ENCODE data around the gene ZNF560. TPM values are rescaled to one million over a fixed set of nuclear protein-coding genes. Genes with fewer than 3 reads are reported as not detected.

The ZNF560 gene
- total RNA-seq, 1 experiment from 2014 or later, result not detected

DNA sequence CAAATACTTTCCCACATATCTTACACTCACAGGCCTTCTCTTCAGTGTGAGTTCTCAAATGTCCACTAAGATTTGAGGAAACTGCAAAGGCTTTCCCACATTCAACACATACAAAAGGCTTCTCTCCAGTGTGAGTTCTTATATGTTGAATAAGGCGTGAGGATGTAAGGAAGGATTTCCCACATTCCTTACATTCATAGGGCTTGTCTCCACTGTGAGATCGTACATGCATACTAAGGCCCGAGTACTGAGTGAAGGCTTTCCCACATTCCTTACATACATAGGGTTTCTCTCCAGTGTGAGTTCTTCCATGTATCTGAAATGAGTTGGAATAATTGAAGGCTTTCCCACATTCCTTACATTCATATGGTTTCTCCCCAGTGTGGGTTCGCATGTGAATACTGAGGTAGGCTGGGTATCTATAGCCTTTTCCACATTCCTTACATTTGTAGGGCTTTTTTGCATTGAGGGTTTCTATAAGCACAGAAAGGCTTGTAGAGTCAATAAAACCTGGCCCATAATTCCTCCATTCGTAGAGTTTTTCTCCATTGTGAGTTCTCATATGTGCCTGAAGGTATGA is 30.4 kb upstream of the ZNF560 start:
- TSS peak; percentile 44 for BruUV-seq (replicated peaks)
- in situ Hi-C loops (cut with HindIII; ENCODE audit: low pct_unique_long_range_greater_than_20kb, low sequenced_read_pairs), result no loop called here
- POLR2A ChIA-PET, result no interaction called here
- ATAC-seq (no peak), DNase-seq (ENCODE audit: low read depth, low spot score) (no peak)
- intact Hi-C loops (cut with micrococcal nuclease; ENCODE audit: unreplicated experiment), result no loop called here
- H3K4me3 ChIP-seq (ENCODE audit: low read depth in 2 of 2, low read length in 2 of 2), result no peak overlapping the region
- peaks cover 44% of the 10 kb centered on the region for H3K9me3 ChIP-seq (ENCODE audit: control insufficient read depth, insufficient read depth, low read depth, low read length)
- H3K36me3 ChIP-seq (ENCODE audit: control insufficient read depth, insufficient read depth, low read length), result 0 out of 2 replicates have a peak, but pooled peaks cover 2% of the 10 kb centered on the region
- no peak overlapping the region for H3K27ac ChIP-seq (ENCODE audit: low read length)
- no peaks in the 10 kb centered on the region for H3K4me1 ChIP-seq (ENCODE audit: control insufficient read depth, insufficient read depth, low read length)
- CTCF ChIA-PET, result no interaction called here
- TF ChIP-seq, protein P1, sequence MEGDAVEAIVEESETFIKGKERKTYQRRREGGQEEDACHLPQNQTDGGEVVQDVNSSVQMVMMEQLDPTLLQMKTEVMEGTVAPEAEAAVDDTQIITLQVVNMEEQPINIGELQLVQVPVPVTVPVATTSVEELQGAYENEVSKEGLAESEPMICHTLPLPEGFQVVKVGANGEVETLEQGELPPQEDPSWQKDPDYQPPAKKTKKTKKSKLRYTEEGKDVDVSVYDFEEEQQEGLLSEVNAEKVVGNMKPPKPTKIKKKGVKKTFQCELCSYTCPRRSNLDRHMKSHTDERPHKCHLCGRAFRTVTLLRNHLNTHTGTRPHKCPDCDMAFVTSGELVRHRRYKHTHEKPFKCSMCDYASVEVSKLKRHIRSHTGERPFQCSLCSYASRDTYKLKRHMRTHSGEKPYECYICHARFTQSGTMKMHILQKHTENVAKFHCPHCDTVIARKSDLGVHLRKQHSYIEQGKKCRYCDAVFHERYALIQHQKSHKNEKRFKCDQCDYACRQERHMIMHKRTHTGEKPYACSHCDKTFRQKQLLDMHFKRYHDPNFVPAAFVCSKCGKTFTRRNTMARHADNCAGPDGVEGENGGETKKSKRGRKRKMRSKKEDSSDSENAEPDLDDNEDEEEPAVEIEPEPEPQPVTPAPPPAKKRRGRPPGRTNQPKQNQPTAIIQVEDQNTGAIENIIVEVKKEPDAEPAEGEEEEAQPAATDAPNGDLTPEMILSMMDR (IDR thresholded peaks at IDR 0.05), result no peak
- TF ChIP-seq TCF7L2 (IDR thresholded peaks at IDR 0.05; ENCODE audit: low read depth, low read length), result no peak
- TF ChIP-seq POLR2AphosphoS5 (IDR thresholded peaks at IDR 0.05; ENCODE audit: low read depth, low read length), result no peak
- TF ChIP-seq SIN3A (IDR thresholded peaks at IDR 0.05; ENCODE audit: borderline replicate concordance, insufficient read depth, low read depth, low read length), result no peak
- TF ChIP-seq, protein P2, sequence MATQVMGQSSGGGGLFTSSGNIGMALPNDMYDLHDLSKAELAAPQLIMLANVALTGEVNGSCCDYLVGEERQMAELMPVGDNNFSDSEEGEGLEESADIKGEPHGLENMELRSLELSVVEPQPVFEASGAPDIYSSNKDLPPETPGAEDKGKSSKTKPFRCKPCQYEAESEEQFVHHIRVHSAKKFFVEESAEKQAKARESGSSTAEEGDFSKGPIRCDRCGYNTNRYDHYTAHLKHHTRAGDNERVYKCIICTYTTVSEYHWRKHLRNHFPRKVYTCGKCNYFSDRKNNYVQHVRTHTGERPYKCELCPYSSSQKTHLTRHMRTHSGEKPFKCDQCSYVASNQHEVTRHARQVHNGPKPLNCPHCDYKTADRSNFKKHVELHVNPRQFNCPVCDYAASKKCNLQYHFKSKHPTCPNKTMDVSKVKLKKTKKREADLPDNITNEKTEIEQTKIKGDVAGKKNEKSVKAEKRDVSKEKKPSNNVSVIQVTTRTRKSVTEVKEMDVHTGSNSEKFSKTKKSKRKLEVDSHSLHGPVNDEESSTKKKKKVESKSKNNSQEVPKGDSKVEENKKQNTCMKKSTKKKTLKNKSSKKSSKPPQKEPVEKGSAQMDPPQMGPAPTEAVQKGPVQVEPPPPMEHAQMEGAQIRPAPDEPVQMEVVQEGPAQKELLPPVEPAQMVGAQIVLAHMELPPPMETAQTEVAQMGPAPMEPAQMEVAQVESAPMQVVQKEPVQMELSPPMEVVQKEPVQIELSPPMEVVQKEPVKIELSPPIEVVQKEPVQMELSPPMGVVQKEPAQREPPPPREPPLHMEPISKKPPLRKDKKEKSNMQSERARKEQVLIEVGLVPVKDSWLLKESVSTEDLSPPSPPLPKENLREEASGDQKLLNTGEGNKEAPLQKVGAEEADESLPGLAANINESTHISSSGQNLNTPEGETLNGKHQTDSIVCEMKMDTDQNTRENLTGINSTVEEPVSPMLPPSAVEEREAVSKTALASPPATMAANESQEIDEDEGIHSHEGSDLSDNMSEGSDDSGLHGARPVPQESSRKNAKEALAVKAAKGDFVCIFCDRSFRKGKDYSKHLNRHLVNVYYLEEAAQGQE (IDR thresholded peaks at IDR 0.05; ENCODE audit: insufficient read depth in 1 of 2, low read depth in 2 of 2, low read length in 1 of 2), result no peak
- no peaks in the 10 kb centered on the region for H3K27me3 ChIP-seq (ENCODE audit: control insufficient read depth, insufficient read depth, low read length)

DNA sequence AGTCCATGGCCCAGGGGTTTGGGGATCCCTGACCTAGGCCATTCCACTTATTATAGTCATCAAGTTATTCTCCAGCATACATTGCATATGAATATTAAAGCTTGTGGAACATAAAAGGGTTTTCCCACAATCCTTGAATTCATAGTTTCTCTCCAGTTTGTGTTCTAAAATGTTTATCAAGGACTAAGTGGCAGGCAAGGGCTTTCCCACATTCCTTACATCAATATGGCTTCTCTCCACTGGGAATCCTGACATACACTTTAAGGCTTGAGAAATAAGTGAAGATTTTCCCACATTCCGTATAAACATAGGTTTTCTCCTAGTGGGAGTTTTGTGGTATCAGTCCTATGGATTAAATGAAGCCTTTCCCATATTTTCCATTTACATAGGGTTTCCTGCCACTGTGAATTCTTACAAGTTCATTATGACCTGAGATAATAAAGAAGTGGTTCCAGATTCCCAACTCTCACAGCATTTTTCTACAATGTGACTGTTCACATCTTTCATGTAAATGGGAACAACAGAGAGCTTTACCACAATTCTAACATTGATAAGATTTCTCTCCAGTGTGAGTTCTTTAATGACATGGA is 25.6 kb upstream of the ZNF560 start:
- DNase-seq (ENCODE audit: low read depth, low spot score) (no peak), ATAC-seq (no peak)
- Histone ChIP-seq H3K27me3 (ENCODE audit: control insufficient read depth, insufficient read depth, low read length) (no peaks in the 10 kb centered on the region), H3K36me3 (ENCODE audit: control insufficient read depth, insufficient read depth, low read length) (no peaks in the 10 kb centered on the region), H3K4me1 (ENCODE audit: control insufficient read depth, insufficient read depth, low read length) (no peaks in the 10 kb centered on the region), H3K4me3 (ENCODE audit: low read depth in 2 of 2, low read length in 2 of 2) (no peak overlapping the region), H3K27ac (ENCODE audit: low read length) (no peak overlapping the region), H3K9me3 (ENCODE audit: control insufficient read depth, insufficient read depth, low read depth, low read length) (peaks cover 35% of the 10 kb centered on the region)
- TF ChIP-seq SIN3A (IDR thresholded peaks at IDR 0.05; ENCODE audit: borderline replicate concordance, insufficient read depth, low read depth, low read length) (no peak), POLR2AphosphoS5 (IDR thresholded peaks at IDR 0.05; ENCODE audit: low read depth, low read length) (no peak), TCF7L2 (IDR thresholded peaks at IDR 0.05; ENCODE audit: low read depth, low read length) (no peak)
- TF ChIP-seq, protein P1 (IDR thresholded peaks at IDR 0.05), result no peak
- TF ChIP-seq, protein P2 (IDR thresholded peaks at IDR 0.05; ENCODE audit: insufficient read depth in 1 of 2, low read depth in 2 of 2, low read length in 1 of 2), result no peak
- intact Hi-C loops (cut with micrococcal nuclease; ENCODE audit: unreplicated experiment) (no loop called here), in situ Hi-C loops (cut with HindIII; ENCODE audit: low pct_unique_long_range_greater_than_20kb, low sequenced_read_pairs) (no loop called here)
- ChIA-PET POLR2A (no interaction called here), CTCF (interaction anchor here (0.7 kb wide), 1 partner anchor 10 kb away, joined by 8 read pairs; no protein-coding TSS in a partner anchor)
- BruUV-seq (replicated peaks), result no TSS peak
